CD4-positive, alpha-beta T cell treated with Interleukin-1 beta for 1 hour (primary cell): Measurements from ENCODE around the gene CDKL1.
A peak's percentile ranks its signal among the peaks of the same experiment; 100 is the strongest.

Source experiments
- DNase-seq, 2 donors: peaks; one replicate each; pipeline ENCODE4 v3.0.0-alpha.2; 2020 to 2022

The CDKL1 gene

DNA sequence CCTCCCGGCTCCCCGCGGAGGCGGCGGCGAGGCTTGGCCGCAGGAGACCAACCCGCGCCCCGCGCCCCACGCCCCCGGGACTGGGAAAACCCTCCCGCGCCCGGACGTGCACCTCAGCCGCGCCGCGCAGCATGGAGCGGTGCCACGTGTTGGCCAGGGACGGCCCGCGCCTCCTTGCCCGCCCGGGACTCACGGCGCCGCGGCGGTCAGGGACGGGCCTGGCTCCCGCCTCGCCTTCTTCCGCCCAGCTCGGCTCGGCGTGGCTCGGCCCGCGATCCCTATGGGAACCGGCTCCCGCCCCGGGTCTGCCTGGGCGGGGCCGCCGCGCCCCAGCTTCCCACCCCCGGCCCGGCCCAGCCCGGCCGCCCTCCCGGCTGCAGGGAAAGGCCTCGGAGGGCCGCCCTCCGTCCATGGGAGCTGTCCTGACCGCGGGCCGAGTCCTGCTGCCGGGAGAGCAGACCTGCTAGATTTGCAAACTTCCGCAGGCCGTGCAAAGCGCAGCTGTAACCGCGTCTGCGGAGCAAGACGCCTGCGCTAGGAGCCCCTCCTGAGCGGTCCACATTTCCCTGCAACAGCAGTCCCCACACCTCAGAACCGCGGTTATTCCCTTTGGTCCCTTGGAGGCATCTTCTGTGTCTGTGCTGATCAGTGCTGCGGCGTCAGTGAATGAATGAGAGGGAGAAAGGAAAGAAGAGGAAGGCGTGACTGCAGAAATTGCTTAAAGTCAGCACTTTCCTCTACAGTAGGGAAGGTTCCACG, at the start of gene CDKL1:
Gene CDKL1 (minus strand): TSS at position 251 of the 759 bp plus-strand sequence. CDS start 1,013 bp downstream, outside the sequence.
- peak; percentile 19 to 25 for DNase-seq

GRCh38 chr14:50434528-50434927, 37.8 kb upstream of the CDKL1 start:
- DNase-seq, result no peak

DNA sequence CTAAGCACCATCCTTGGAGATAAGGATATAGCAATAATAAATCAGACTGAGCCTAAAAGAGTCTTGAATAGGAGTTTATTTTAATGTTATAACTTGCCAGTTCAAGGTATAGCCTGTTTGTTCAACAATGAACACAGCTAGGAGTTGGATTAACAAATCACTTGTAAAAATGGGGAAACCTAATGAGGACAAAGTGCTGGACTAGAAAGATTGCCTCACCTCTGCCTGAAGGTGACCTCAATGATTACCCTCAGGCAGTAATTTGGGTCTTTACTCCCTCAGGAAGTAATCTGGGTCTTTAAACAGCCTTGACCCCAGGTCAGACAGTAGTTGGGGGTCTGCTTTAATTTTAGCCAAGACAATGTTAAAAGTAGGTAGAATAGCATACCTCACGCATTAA, 35.5 kb upstream of the CDKL1 start:
- DNase-seq, result no peak

DNA sequence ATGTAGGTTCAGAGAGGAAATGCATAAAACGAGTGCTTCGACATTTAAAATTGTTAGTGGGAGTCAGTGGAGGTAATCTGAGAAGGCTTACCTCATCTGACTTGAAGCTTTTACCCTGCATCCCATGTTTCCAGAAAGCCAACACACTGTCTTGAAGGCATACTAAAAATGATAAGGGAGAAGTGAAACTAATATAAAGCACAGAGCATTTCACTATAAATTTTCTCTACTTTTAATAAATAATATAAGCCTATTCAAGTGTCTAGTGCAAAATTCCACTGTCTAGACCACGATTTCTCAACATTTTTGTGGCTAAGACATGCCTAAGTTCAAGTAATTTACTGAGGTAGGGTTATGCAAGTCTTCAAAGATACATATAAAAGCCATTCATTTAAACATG, 29.1 kb upstream of the CDKL1 start:
- no peak for DNase-seq

DNA sequence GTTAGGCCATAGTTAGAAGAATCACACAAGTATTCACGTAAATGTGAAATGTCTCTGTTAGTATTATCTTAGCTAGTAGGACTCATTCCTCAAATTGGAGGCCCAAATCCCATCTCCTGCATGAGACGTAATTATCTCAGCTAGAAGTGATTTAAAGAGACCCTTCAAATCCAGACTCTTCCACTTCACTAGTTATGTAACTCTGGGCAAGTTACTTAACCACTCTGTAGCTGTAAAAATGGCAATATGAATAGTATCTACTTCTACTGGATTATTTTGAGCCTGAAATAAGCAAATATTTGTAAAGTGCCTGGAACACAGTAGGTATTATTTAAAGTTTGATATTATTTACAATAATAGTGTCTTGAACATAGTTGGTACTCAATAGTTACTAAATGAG, 28.4 kb upstream of the CDKL1 start:
- no peak for DNase-seq

GRCh38 chr14:50423529-50423928, 26.8 kb upstream of the CDKL1 start:
- DNase-seq, result no peak

GRCh38 chr14:50421499-50421898, 24.8 kb upstream of the CDKL1 start:
- no peak for DNase-seq

GRCh38 chr14:50417853-50418252, 21.2 kb upstream of the CDKL1 start:
- DNase-seq, result no peak

GRCh38 chr14:50410921-50411320, 14.2 kb upstream of the CDKL1 start:
- no peak for DNase-seq

GRCh38 chr14:50410071-50410470, 13.4 kb upstream of the CDKL1 start:
- DNase-seq, result no peak

- no peak for DNase-seq
Measured at GRCh38 chr14:50407111-50407812, 10.6 kb upstream of the CDKL1 start.

GRCh38 chr14:50403419-50403818, 6.7 kb upstream of the CDKL1 start:
- DNase-seq, result no peak

DNA sequence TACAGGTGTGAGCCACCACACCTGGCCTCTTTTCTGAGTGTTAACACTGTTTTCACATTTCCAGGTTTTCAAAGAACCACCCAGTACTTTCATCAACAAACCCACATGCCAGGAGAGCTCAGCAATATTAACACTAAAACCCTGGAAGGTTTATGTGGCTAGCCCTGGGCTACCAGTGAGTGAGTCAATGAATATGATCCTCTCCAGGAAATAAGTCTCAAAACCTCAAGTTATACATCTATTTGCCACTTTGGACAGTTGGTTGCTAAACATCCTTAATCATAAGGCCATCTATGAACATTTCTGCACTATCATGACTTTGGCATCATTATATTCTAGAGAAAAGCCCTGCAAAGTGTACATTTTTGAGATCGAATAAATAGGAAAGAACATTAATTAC, 6.3 kb upstream of the CDKL1 start:
- DNase-seq, result no peak

- no peak for DNase-seq
Measured at GRCh38 chr14:50400461-50400860, 3.8 kb upstream of the CDKL1 start.

DNA sequence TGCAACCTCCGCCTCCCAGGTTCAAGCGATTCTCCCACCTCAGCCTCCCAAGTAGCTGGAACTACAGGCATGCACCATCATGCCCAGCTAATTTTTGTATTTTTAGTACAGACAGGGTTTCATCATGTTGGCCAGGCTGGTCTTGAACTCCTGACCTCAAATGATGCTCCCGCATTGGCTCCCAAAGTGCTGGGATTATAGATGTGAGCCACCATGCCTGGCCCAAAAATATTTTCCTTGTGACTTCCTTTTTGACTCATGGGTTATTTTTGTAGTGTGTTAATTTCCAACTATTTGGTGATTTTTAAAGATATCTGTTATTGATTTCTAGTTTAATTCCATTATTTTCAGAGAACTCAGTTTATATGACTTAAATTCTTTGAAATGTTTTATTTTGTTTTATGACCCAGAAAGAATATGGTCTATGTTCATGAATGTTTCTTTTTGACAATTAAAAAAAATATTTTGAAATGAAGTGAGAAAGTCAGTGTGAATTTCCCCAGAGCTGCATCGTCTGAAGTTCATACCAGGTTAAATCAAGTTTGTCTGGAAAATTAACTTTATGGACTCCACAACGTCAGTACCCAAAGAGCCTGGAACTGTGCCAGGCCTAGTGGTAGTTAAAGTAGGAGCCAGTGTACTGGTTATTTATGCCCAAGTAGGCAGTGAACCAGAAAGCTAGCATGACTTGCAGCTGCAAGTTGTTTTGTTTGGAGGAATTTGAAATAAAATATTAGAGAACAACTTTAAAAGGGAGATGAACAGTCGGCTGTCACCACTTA, 2.8 kb upstream of the CDKL1 start:
- no peak for DNase-seq

DNA sequence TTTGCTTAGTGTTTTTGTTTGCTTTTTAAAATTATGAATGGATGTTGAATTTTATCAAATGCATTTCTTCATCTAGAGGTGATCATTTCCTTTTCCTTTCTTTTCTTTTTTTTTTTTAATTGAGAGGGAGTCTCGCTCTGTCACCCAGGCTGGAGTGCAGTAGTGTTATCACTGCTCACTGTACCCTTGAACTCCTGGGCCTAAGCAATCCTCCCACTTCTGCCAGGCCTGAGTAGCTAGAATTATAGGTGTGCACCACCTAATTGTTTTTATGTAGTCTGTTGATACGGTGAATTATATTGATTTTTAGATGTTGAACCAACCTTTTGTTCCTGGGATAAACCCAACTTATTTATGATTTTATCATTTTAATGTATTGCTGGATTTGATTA, 1.5 kb upstream of the CDKL1 start:
- DNase-seq, result no peak

GRCh38 chr14:50397390-50398188, 908 bp upstream of the CDKL1 start:
- DNase-seq, result no peak

GRCh38 chr14:50395448-50395847, 1.2 kb downstream of the CDKL1 start:
- no peak for DNase-seq

DNA sequence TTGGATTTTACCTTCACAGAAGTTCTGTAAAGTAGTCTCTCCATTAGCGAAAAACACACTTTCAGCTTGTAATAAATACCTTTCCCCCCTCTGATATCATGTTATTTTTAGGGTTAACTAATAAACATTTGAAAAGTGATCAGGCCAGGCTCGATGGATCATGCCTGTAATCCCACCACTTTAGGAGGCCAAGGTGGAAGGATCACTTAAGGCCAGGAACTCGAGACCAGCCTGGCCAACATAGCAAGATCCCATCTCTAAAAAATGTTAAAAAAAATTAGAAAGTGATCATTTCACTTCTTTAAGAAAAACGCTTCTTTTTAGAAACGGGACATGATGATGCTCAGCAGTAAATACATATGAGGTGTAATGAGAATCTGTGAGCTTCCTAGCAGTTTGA, 2.0 kb downstream of the CDKL1 start:
- DNase-seq, result no peak

- DNase-seq, result no peak
Measured at GRCh38 chr14:50389668-50390441, 6.8 kb downstream of the CDKL1 start.

- DNase-seq, result no peak
Measured at GRCh38 chr14:50388256-50388931, 8.3 kb downstream of the CDKL1 start.
